Nephron (organoid): Measurements from ENCODE around the gene ZFP64.
"Not testable (repeated sequence)": the region's sequence is repeated elsewhere in the genome, so short reads cannot be mapped to it uniquely, and the experiment has no call there.

ENCODE experiments used
- H3K27ac Mint-ChIP-seq, 3 experiments: 2 replicates each; pipeline ENCODE4 v1.8.0; 2020; ENCODE audit warnings: mixed read lengths in 3 of 3, mild to moderate bottlenecking in 2 of 3, moderate library complexity in 1 of 3
- H3K27me3 Mint-ChIP-seq: 2 replicates; pipeline ENCODE4 v1.8.0; 2021; ENCODE audit warnings: low read depth, mild to moderate bottlenecking, moderate library complexity, mixed read lengths
- H3K36me3 Mint-ChIP-seq: 2 replicates; pipeline ENCODE4 v1.8.0; 2020; ENCODE audit warnings: low read depth, mixed read lengths
- H3K4me1 Mint-ChIP-seq: 2 replicates; pipeline ENCODE4 v1.8.0; 2020; ENCODE audit warnings: mixed read lengths
- H3K4me3 Mint-ChIP-seq, 3 experiments: 2 replicates each; pipeline ENCODE4 v1.8.0; 2020; ENCODE audit warnings: mild to moderate bottlenecking in 3 of 3, mixed read lengths in 3 of 3, moderate library complexity in 2 of 3
- H3K9me3 Mint-ChIP-seq: 2 replicates; pipeline ENCODE4 v1.8.0; 2020; ENCODE audit warnings: mixed read lengths
- TF ChIP-seq, protein P1 (sequence below), 3 experiments: fragments of 200-600 bp; sonication (generic); IDR thresholded peaks; one replicate each; pipeline ENCODE4 v1.5.0; 2021; ENCODE audit warnings: antibody characterized with exemption in 3 of 3; ENCODE audit not compliant: unreplicated experiment in 3 of 3

Gene ZFP64

GRCh38 chr20:52193886-52194545 is 2.4 kb upstream of the ZFP64 start:
- no peak overlapping the region for H3K27ac Mint-ChIP-seq
- peak overlapping the region in 2 of 3 experiments; percentile 44 to 71 for H3K4me3 Mint-ChIP-seq
- no peaks in the 10 kb centered on the region for H3K36me3 Mint-ChIP-seq
- peaks cover 12% of the 10 kb centered on the region for H3K4me1 Mint-ChIP-seq
- H3K9me3 Mint-ChIP-seq, result no peaks in the 10 kb centered on the region
- H3K27me3 Mint-ChIP-seq, result no peaks in the 10 kb centered on the region
- TF ChIP-seq, protein P1, sequence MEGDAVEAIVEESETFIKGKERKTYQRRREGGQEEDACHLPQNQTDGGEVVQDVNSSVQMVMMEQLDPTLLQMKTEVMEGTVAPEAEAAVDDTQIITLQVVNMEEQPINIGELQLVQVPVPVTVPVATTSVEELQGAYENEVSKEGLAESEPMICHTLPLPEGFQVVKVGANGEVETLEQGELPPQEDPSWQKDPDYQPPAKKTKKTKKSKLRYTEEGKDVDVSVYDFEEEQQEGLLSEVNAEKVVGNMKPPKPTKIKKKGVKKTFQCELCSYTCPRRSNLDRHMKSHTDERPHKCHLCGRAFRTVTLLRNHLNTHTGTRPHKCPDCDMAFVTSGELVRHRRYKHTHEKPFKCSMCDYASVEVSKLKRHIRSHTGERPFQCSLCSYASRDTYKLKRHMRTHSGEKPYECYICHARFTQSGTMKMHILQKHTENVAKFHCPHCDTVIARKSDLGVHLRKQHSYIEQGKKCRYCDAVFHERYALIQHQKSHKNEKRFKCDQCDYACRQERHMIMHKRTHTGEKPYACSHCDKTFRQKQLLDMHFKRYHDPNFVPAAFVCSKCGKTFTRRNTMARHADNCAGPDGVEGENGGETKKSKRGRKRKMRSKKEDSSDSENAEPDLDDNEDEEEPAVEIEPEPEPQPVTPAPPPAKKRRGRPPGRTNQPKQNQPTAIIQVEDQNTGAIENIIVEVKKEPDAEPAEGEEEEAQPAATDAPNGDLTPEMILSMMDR (IDR thresholded peaks at IDR 0.05; ENCODE audit: unreplicated experiment in 3 of 3), result no peak

DNA sequence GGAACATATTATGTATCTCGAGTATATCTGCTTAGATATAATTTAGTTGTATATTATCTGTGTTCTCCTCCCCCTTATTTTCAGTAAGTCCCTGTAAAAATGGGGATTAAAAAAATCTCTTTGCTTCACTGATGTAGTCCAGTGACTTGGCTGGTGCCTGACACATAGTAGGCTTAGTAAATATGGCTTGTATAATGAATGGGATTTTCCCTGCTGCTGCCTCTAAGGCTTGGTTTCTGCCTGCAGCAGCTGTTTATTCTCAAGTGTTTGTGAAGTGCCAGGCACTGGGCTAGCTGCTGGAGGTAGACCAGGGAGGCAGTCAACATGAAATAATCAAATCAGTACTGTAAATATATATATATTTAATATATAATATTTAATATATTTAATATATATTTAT is 1.6 kb upstream of the ZFP64 start:
- TF ChIP-seq, protein P1 (IDR thresholded peaks at IDR 0.05; ENCODE audit: unreplicated experiment in 3 of 3), result no peak
- H3K4me3 Mint-ChIP-seq, result peak overlapping the region; percentile 94 to 98 (median 95)
- H3K36me3 Mint-ChIP-seq, result no peaks in the 10 kb centered on the region
- peaks cover 12% of the 10 kb centered on the region for H3K4me1 Mint-ChIP-seq
- no peaks in the 10 kb centered on the region for H3K9me3 Mint-ChIP-seq
- H3K27me3 Mint-ChIP-seq, result no peaks in the 10 kb centered on the region
- H3K27ac Mint-ChIP-seq, result peak overlapping the region in 2 of 3 experiments; percentile 94 to 97

GRCh38 chr20:52192719-52193007 is 1.1 kb upstream of the ZFP64 start:
- H3K36me3 Mint-ChIP-seq, H3K27me3 Mint-ChIP-seq, H3K9me3 Mint-ChIP-seq: not testable (repeated sequence)
- H3K27ac Mint-ChIP-seq, result peak overlapping the region; percentile 88 to 97 (median 94)
- H3K4me3 Mint-ChIP-seq, result peak overlapping the region; percentile 94 to 98 (median 95)
- peaks cover 12% of the 10 kb centered on the region for H3K4me1 Mint-ChIP-seq

DNA sequence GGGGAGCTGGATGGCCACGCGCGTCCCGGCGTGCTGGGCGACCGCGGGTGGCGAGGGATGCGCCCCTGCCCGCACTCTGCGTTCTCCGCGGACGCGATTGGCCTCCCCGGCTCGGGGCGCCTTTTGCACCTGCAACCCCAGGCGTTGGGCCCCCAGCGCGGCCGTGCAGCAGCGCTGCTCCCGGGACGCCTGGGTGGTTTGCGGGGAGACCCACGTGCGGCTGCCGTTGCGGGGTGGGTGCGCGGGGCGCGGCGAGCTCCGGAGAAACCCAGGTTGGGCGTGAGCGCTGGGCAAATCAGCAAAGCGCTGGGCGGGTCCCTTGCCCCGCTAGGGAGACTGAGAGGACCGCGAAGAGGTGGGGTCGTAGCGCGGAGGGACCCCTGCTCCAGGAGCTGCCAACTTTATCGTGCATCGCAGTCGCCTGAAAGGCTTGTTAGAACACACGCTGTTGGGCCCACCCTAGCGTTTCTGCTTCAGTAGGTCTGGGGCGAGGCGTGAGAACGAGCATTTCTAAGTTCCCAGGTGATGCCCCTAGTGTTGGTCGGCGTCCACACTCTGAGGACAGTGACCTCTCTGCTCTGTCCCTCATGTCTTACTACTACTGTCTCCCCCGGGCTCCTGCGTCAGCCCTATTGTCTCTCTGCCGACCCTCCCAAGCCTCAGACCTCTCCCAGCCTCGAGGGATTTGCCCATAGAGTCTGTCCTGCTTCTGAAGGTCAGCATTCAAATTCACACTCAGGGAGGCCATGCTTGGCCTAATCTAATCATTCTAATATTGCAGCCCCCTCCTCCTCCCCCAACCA is 538 bp upstream of the ZFP64 start:
- TF ChIP-seq, protein P1 (IDR thresholded peaks at IDR 0.05; ENCODE audit: unreplicated experiment in 3 of 3), result peak in 2 of 3 experiments; percentile 10 to 20
- H3K9me3 Mint-ChIP-seq, result no peaks in the 10 kb centered on the region
- H3K4me1 Mint-ChIP-seq, result peaks cover 12% of the 10 kb centered on the region

GRCh38 chr20:52190437-52191131 is 995 bp downstream of the ZFP64 start:
- peaks cover 12% of the 10 kb centered on the region for H3K4me1 Mint-ChIP-seq
- peak overlapping the region; percentile 82 to 93 (median 84) for H3K27ac Mint-ChIP-seq
- H3K9me3 Mint-ChIP-seq, result no peaks in the 10 kb centered on the region
- TF ChIP-seq, protein P1 (IDR thresholded peaks at IDR 0.05; ENCODE audit: unreplicated experiment in 3 of 3), result no peak
- peak overlapping the region; percentile 95 to 98 (median 97) for H3K4me3 Mint-ChIP-seq
- no peaks in the 10 kb centered on the region for H3K27me3 Mint-ChIP-seq
- peaks cover 17% of the 10 kb centered on the region for H3K36me3 Mint-ChIP-seq

More for the DNA sequence above, 538 bp upstream of the ZFP64 start:
- Mint-ChIP-seq H3K36me3 (peaks cover 5% of the 10 kb centered on the region), H3K4me3 (peak overlapping the region; percentile 94 to 98 (median 95)), H3K27ac (peak overlapping the region; percentile 88 to 97 (median 94)), H3K27me3 (no peaks in the 10 kb centered on the region)

DNA sequence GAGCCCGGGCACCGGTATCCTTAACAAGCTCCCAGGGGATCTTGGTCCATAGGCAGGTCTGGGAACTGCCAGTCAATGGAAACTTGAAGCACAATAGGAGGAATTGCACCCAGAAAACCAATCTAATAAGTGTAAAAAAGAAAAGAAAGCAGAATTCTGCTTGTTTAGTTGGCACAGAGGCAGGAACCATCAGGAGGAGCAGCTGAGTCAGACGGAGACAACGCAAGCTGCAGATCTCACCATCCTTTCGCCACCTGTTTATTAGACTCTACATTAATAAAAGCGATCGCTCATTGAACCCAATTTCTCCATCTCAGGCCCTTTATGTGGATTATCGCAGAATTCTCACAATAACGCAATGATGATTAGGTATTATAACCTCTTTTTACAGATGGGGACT is 9.8 kb downstream of the ZFP64 start:
- H3K9me3 Mint-ChIP-seq, result no peaks in the 10 kb centered on the region
- H3K27ac Mint-ChIP-seq, result peak overlapping the region in 1 of 3 experiments; percentile 74
- no peak overlapping the region for H3K4me3 Mint-ChIP-seq
- no peaks in the 10 kb centered on the region for H3K27me3 Mint-ChIP-seq
- H3K4me1 Mint-ChIP-seq, result no peaks in the 10 kb centered on the region
- H3K36me3 Mint-ChIP-seq, result peaks cover 77% of the 10 kb centered on the region
- TF ChIP-seq, protein P1 (IDR thresholded peaks at IDR 0.05; ENCODE audit: unreplicated experiment in 3 of 3), result no peak
